Esophagus muscularis mucosa (tissue), 4 donors: ENCODE measurements around the gene C4orf33. TPM values are rescaled to one million over a fixed set of nuclear protein-coding genes. Genes with fewer than 3 reads are reported as not detected.
"Not testable (repeated sequence)": the region's sequence is repeated elsewhere in the genome, so short reads cannot be mapped to it uniquely, and the experiment has no call there.

ENCODE experiments used
- DNase-seq: peaks from one replicate; pipeline ENCODE4 v3.0.0-alpha.2; 2017; ENCODE audit errors: extremely low spot score
- H3K27ac ChIP-seq, 4 donors: fragments of 200-600 bp; sonication (generic); replicated peaks in 1 of 4; 1 replicate in 3 of 4; 2 replicates in 1 of 4; pipeline ENCODE4 v1.5.1; 2016 to 2019; ENCODE audit warnings: mild to moderate bottlenecking in 1 of 4
- H3K27me3 ChIP-seq, 4 donors: fragments of 200-600 bp; sonication (generic); one replicate each; pipeline versions ENCODE4 v1.5.1 to v1.6.0; 2016 to 2019
- H3K36me3 ChIP-seq, 4 donors: fragments of 200-600 bp; sonication (generic); one replicate each; pipeline ENCODE4 v1.5.1; 2016 to 2019
- H3K4me1 ChIP-seq, 4 donors: fragments of 200-600 bp; sonication (generic); one replicate each; pipeline ENCODE4 v1.5.1; 2016 to 2019
- H3K4me3 ChIP-seq, 4 donors: fragments of 200-600 bp; sonication (generic); 1 replicate in 2 of 4; 2 replicates in 2 of 4; pipeline ENCODE4 v1.5.1; 2016 to 2019; ENCODE audit warnings: mild to moderate bottlenecking in 4 of 4, moderate library complexity in 1 of 4
- H3K9me3 ChIP-seq, 4 donors: fragments of 200-600 bp; sonication (generic); 1 replicate in 3 of 4; 2 replicates in 1 of 4; pipeline ENCODE4 v1.5.1; 2016 to 2019
- EP300 ChIP-seq: sonication (generic); formaldehyde crosslinking; IDR thresholded peaks from one replicate; pipeline ENCODE4 v1.6.1; 2017; ENCODE audit warnings: antibody characterized with exemption
- POLR2A ChIP-seq: fragments of 450-650 bp; IDR thresholded peaks from one replicate; pipeline ENCODE4 v1.6.1; 2017; ENCODE audit warnings: antibody characterized with exemption, moderate library complexity, mild to moderate bottlenecking, low read depth
- POLR2AphosphoS5 ChIP-seq, 2 donors: sonication (generic); formaldehyde crosslinking; IDR thresholded peaks; one replicate each; pipeline ENCODE4 v1.6.1; 2017; ENCODE audit warnings: antibody characterized with exemption in 2 of 2
- WGBS: methylation state at CpG from one replicate; pipeline ENCODE4 v1.1.5; 2018; 5-methylcytosine and 5-hydroxymethylcytosine counted together
- intact Hi-C: fragments of 100-400 bp; cut with DNase I; formaldehyde crosslinking; loops from one replicate; pipeline ENCODE4 v1.15.1; 2023
- total RNA-seq, 4 donors: library from RNA; depleted of rRNA; stranded (reverse); fragments of >200 nt; gene quantifications; one replicate each; pipeline versions ENCODE4 v1.1.0 to v1.2.1, GENCODE V29; 2016
- TF ChIP-seq, protein P1 (sequence below), 3 experiments: fragments of 200-600 bp in 2 of 3; fragments of 450-650 bp in 1 of 3; sonication (generic) in 2 of 3; IDR thresholded peaks; one replicate each; pipeline ENCODE4 v1.5.1; 2017 to 2019; ENCODE audit warnings: antibody characterized with exemption in 3 of 3, mild to moderate bottlenecking in 2 of 3, moderate library complexity in 1 of 3

Gene C4orf33, protein sequence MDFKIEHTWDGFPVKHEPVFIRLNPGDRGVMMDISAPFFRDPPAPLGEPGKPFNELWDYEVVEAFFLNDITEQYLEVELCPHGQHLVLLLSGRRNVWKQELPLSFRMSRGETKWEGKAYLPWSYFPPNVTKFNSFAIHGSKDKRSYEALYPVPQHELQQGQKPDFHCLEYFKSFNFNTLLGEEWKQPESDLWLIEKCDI
- total RNA-seq = 1 to 10 TPM; 4.8 to 7.2 (median 5.6) TPM

DNA sequence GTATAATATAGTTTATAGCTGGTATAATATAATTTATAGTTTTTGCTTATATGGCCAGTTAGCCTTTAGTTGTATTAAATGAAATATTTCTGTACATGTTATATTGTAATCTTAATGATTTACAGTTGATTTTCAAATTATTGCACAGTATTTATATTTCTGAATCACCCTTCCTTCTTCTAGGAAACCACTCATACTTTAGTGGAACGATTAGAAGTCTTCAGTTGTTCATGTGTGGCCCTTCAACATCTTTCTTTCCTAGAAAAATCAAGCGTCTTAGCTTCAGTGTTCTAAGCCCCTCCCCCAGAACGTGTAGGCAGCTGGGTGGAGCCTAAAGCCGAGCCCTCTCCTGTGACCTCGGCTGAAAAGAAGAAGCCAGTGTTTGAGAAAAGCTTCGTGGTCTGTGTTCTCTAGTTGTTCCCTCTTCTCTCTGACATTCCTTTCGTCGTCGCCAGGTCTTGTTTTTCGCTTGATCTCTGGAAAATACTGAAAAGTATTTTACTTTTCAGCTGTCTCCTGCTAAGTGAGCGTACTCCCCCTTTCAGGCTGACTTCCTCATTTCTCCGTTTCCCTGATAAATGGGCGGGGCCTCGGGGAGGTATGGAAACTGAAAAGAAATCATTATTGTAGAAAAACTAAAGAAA is at the start of gene C4orf33:
C4orf33 (plus strand) TSS at position 342 of the 644 bp plus-strand sequence. CDS start 6,459 bp downstream, outside the sequence.
- H3K4me3 ChIP-seq = peak within 1 kb of the TSS; percentile 57 to 62 (median 58)
- H3K36me3 ChIP-seq = no peaks in the 10 kb centered on the region
- H3K4me1 ChIP-seq = peaks cover 12 to 44% (median 30%) of the 10 kb centered on the region in 4 donors
- intact Hi-C loops = no loop called here
- no peak for DNase-seq
- peak within 1 kb of the TSS; percentile 74 to 82 (median 76) for H3K27ac ChIP-seq
- TF ChIP-seq POLR2A (no peak), POLR2AphosphoS5 (IDR thresholded peaks at IDR 0.05) (peak; percentile 47 to 61)
- WGBS = 7% methylated on average over 14 of the region's 14 CpGs
- H3K9me3 ChIP-seq = no peaks in the 10 kb centered on the region
- H3K27me3 ChIP-seq = no peaks in the 10 kb centered on the region

DNA sequence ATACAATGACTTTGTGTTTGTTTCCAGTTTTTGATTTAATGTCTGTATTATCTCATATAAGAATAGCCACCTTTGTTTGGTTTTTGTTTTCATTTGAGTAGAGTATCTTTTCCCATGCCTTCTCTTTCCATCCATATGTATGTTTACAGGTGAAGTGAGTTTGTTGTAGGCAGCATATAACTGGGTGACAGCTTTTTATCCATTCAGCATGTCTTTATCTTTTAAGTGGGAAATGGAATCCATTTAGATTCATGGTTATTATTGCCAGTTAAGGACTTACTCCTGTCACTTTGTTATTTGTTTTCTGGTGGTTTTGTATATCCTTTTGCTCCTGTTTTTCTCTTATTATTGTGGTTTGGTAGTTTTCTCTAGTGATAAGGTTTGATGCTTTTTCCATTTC is 36.9 kb upstream of the C4orf33 start:
- TF ChIP-seq POLR2A (no peak), EP300 (no peak), POLR2AphosphoS5 (IDR thresholded peaks at IDR 0.05) (no peak)
- TF ChIP-seq, protein P1, sequence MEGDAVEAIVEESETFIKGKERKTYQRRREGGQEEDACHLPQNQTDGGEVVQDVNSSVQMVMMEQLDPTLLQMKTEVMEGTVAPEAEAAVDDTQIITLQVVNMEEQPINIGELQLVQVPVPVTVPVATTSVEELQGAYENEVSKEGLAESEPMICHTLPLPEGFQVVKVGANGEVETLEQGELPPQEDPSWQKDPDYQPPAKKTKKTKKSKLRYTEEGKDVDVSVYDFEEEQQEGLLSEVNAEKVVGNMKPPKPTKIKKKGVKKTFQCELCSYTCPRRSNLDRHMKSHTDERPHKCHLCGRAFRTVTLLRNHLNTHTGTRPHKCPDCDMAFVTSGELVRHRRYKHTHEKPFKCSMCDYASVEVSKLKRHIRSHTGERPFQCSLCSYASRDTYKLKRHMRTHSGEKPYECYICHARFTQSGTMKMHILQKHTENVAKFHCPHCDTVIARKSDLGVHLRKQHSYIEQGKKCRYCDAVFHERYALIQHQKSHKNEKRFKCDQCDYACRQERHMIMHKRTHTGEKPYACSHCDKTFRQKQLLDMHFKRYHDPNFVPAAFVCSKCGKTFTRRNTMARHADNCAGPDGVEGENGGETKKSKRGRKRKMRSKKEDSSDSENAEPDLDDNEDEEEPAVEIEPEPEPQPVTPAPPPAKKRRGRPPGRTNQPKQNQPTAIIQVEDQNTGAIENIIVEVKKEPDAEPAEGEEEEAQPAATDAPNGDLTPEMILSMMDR (IDR thresholded peaks at IDR 0.05) = no peak
- no peak overlapping the region for H3K4me3 ChIP-seq
- H3K36me3 ChIP-seq = peaks cover 0 to 12% (median 6%) of the 10 kb centered on the region in 4 donors
- no peak overlapping the region for H3K27ac ChIP-seq
- intact Hi-C loops = no loop called here
- no peaks in the 10 kb centered on the region for H3K27me3 ChIP-seq
- no peaks in the 10 kb centered on the region for H3K4me1 ChIP-seq
- no peak for DNase-seq
- H3K9me3 ChIP-seq = peaks cover 0 to 87% (median 49%) of the 10 kb centered on the region in 4 donors

DNA sequence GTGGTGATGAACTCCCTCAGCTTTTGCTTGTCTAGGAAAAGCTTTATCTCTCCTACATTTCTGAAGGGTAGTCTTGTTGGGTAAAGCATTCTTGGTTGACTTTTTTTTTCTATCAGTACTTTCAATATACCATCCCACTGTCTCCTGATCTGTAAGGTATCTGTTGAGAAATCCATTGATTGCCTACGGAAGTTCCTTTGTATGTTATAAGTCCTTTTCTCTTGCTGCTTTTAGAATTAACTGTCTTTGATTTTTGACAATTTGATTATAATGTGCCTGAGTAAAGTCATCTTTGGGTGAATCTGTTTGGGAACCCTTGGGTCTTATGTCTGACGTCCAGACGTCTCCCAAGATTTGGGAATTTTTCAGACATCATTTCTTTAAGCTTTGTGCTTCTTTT is 33.4 kb upstream of the C4orf33 start:
- intact Hi-C loops = no loop called here
- no peak for TF ChIP-seq POLR2AphosphoS5 (IDR thresholded peaks at IDR 0.05)
- TF ChIP-seq POLR2A = no peak
- TF ChIP-seq, protein P1 (IDR thresholded peaks at IDR 0.05) = no peak
- TF ChIP-seq EP300 = no peak
- peaks cover 0 to 67% (median 33%) of the 10 kb centered on the region in 4 donors for H3K9me3 ChIP-seq

DNA sequence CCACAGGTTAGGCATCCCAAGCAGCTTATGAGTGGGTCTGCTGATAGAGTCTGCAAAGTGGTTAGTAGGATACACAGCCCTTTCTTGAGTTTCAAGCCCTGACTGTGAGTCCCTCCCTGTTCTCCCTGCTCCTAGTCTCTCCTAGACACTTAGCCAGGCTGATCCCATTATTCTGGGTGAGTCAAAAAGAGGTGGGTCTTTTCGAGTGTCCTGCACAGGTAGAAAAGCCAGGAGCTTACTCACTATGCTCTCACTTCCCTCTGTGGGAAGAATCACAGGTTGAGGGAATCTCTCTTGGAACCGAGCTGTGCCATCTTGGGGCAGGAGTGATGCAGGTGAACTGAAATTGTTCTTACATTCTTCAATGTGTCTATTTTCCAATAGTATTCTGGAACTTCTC is 32.3 kb upstream of the C4orf33 start:
- intact Hi-C loops = no loop called here
- no peaks in the 10 kb centered on the region for H3K4me1 ChIP-seq
- WGBS = 95% methylated on average over 2 of the region's 2 CpGs
- TF ChIP-seq EP300 = no peak
- TF ChIP-seq, protein P1 (IDR thresholded peaks at IDR 0.05) = no peak
- no peak for TF ChIP-seq POLR2AphosphoS5 (IDR thresholded peaks at IDR 0.05)
- TF ChIP-seq POLR2A = no peak
- H3K27ac ChIP-seq = no peak overlapping the region
- no peaks in the 10 kb centered on the region for H3K27me3 ChIP-seq
- no peak for DNase-seq
- H3K4me3 ChIP-seq = no peak overlapping the region
- peaks cover 0 to 61% (median 30%) of the 10 kb centered on the region in 4 donors for H3K9me3 ChIP-seq
- peaks cover 0 to 12% (median 6%) of the 10 kb centered on the region in 4 donors for H3K36me3 ChIP-seq

More for the DNA sequence above, 33.4 kb upstream of the C4orf33 start:
- H3K27me3 ChIP-seq = no peaks in the 10 kb centered on the region
- 98% methylated on average over 3 of the region's 3 CpGs for WGBS
- DNase-seq = no peak
- no peaks in the 10 kb centered on the region for H3K4me1 ChIP-seq
- H3K4me3 ChIP-seq = no peak overlapping the region
- H3K27ac ChIP-seq = no peak overlapping the region
- peaks cover 0 to 12% (median 6%) of the 10 kb centered on the region in 4 donors for H3K36me3 ChIP-seq

DNA sequence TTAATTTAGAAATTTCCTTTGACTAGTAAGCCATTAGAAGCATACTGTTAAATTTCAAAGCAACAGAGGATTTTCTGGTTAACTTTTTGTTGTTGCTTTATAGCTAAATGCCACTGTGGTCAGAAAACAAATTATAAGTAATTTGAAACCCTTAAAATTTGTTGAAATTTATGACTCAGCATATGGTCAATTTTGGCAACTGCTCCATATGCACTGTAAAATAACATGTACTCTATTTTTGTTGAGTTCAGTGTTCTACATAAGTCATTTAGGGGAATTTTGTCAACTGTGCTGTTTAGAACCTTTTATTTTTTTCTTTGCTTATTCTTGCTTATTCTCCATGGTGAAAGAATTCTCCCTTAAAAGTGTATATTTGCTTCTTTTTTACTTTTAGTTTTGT is 31.2 kb upstream of the C4orf33 start:
- Histone ChIP-seq H3K27ac (no peak overlapping the region), H3K9me3 (peaks cover 0 to 51% (median 27%) of the 10 kb centered on the region in 4 donors), H3K27me3 (no peaks in the 10 kb centered on the region), H3K36me3 (peaks cover 0 to 12% (median 6%) of the 10 kb centered on the region in 4 donors), H3K4me1 (no peaks in the 10 kb centered on the region), H3K4me3 (no peak overlapping the region)
- intact Hi-C loops = no loop called here
- no peak for DNase-seq
- TF ChIP-seq POLR2A (no peak), POLR2AphosphoS5 (IDR thresholded peaks at IDR 0.05) (no peak), EP300 (no peak)
- TF ChIP-seq, protein P1 (IDR thresholded peaks at IDR 0.05) = no peak

DNA sequence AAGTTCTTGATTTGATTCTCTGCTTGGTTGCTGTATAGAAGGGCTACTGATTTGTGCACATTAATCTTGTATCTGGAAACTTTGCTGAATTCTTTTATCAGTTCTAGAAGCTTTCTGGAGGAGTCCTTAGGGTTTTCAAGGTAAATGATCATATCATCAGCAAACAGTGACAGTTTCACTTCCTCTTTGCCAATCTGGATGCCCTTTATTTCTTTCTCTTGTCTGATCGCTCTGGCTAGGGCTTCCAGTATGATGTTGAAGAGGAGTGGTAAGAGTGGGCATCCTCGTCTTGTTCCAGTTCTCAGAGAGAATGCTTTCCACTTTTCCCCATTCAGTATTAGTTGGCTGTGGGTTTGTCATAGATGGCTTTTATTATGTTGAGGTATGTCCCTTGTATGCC is 26.4 kb upstream of the C4orf33 start:
- H3K27me3 ChIP-seq, H3K9me3 ChIP-seq, intact Hi-C loops, H3K36me3 ChIP-seq, H3K4me1 ChIP-seq, DNase-seq, H3K4me3 ChIP-seq, H3K27ac ChIP-seq: not testable (repeated sequence)
- 100% methylated on average over 2 of the region's 2 CpGs for WGBS
